PC-9 (cell line): ENCODE measurements around the gene PTPRO. TPM values are rescaled to one million over a fixed set of nuclear protein-coding genes. Genes with fewer than 3 reads are reported as not detected.

ENCODE experiments used
- BruUV-seq: library from RNA; stranded (reverse); fragments of 400-500 nt; replicated peaks from 2 replicates; lab custom pipeline; 2021; lab: Mats Ljungman, UMichigan
- CTCF ChIA-PET: fragments of 300-600 bp; sonication (Branson Sonifier 250); formaldehyde crosslinking; loops from one replicate; lab custom pipeline; 2022; ENCODE audit warnings: antibody characterized with exemption; lab: Charles Lee
- POLR2A ChIA-PET: fragments of 300-600 bp; sonication (Branson Sonifier 250); formaldehyde crosslinking; loops from one replicate; lab custom pipeline; 2022; ENCODE audit warnings: antibody characterized with exemption; ENCODE audit not compliant: unreplicated experiment; lab: Charles Lee
- DNase-seq, 2 experiments: peaks; one replicate each; pipeline versions ENCODE4 v3.0.0 to v3.0.0-alpha.2; 2015 to 2022; ENCODE audit warnings: mixed read lengths in 1 of 2
- H2AFZ ChIP-seq: fragments of 200-600 bp; sonication (generic); 2 replicates; pipeline ENCODE4 v1.8.1; 2017; ENCODE audit warnings: antibody characterized with exemption
- H3F3A ChIP-seq: fragments of 200-600 bp; sonication (generic); 2 replicates; pipeline ENCODE4 v1.8.1; 2017; ENCODE audit warnings: antibody characterized with exemption, mild to moderate bottlenecking, low read depth; ENCODE audit not compliant: insufficient read depth
- H3K27ac ChIP-seq: fragments of 200-600 bp; sonication (generic); 2 replicates; pipeline ENCODE4 v1.6.1; 2016; ENCODE audit warnings: mixed run types
- H3K27me3 ChIP-seq: fragments of 200-600 bp; sonication (generic); 2 replicates; pipeline ENCODE4 v1.6.1; 2016; ENCODE audit warnings: low read depth, mixed run types; ENCODE audit not compliant: insufficient read depth
- H3K36me3 ChIP-seq: fragments of 200-600 bp; sonication (generic); 2 replicates; pipeline ENCODE4 v1.6.1; 2016; ENCODE audit warnings: low read depth, mixed run types
- H3K4me1 ChIP-seq: fragments of 200-600 bp; sonication (generic); replicated peaks from 2 replicates; pipeline ENCODE4 v1.6.1; 2016; ENCODE audit warnings: mixed run types; ENCODE audit not compliant: insufficient read depth
- H3K4me2 ChIP-seq: fragments of 200-600 bp; sonication (generic); 2 replicates; pipeline ENCODE4 v1.6.1; 2017; ENCODE audit warnings: mixed run types
- H3K4me3 ChIP-seq: fragments of 200-600 bp; sonication (generic); 2 replicates; pipeline ENCODE4 v1.6.1; 2016; ENCODE audit warnings: mixed run types
- H3K79me2 ChIP-seq: fragments of 200-600 bp; sonication (generic); 2 replicates; pipeline ENCODE4 v1.6.1; 2017; ENCODE audit warnings: low read depth, mixed run types
- H3K9me2 ChIP-seq: fragments of 200-600 bp; sonication (generic); 2 replicates; pipeline ENCODE4 v1.8.1; 2017; ENCODE audit warnings: mild to moderate bottlenecking; ENCODE audit not compliant: insufficient read depth
- H3K9me3 ChIP-seq: fragments of 200-600 bp; sonication (generic); 2 replicates; pipeline ENCODE4 v1.8.1; 2016; ENCODE audit warnings: low read depth; ENCODE audit not compliant: insufficient read depth
- H4K20me1 ChIP-seq: fragments of 200-600 bp; sonication (generic); 2 replicates; pipeline ENCODE4 v1.8.1; 2017; ENCODE audit not compliant: insufficient read depth
- CTCF ChIP-seq: fragments of 200-600 bp; sonication (generic); conservative IDR thresholded peaks from 2 replicates; pipeline ENCODE4 v1.6.1; 2017; ENCODE audit warnings: mixed run types, antibody characterized with exemption, mild to moderate bottlenecking, moderate library complexity
- EZH2 ChIP-seq: fragments of 200-600 bp; sonication (generic); IDR thresholded peaks from 2 replicates; pipeline ENCODE4 v1.8.0; 2017; ENCODE audit warnings: antibody characterized with exemption, low read depth
- intact Hi-C: fragments of 100-400 bp; cut with micrococcal nuclease; formaldehyde crosslinking; loops from one replicate; pipeline ENCODE4 v1.10.0; 2022; ENCODE audit not compliant: unreplicated experiment
- total RNA-seq: library from RNA; stranded (reverse); gene quantifications from 2 replicates; pipeline ENCODE4 v1.2.3, GENCODE V29; 2021

The PTPRO gene
- total RNA-seq, 1 experiment from 2014 or later: not detected

GRCh38 chr12:15534874-15535273 lies 212.6 kb downstream of the PTPRO start:
- Histone ChIP-seq H3K4me3 (no peak overlapping the region), H3K79me2 (no peaks in the 10 kb centered on the region), H3K9me3 (no peaks in the 10 kb centered on the region), H3K27ac (no peak overlapping the region), H3K27me3 (no peaks in the 10 kb centered on the region), H3K4me2 (no peak overlapping the region), H3F3A (no peaks in the 10 kb centered on the region), H3K36me3 (no peaks in the 10 kb centered on the region), H4K20me1 (no peaks in the 10 kb centered on the region), H2AFZ (peak overlapping the region; percentile 39; the same call in 1 of the 2 replicates), H3K9me2 (no peaks in the 10 kb centered on the region), H3K4me1 (no peaks in the 10 kb centered on the region)
- no peak for DNase-seq
- ChIA-PET POLR2A (no interaction called here), CTCF (interaction anchor here (0.5 to 1.4 kb wide), 3 partner anchors 50 to 1304 kb away, joined by 3 to 5 read pairs (median 5); no protein-coding TSS in a partner anchor)
- intact Hi-C loops: loop anchor here (10.0 kb wide), 1 partner anchor 440 kb away; no protein-coding TSS in a partner anchor
- no peak for TF ChIP-seq CTCF
- no peak for TF ChIP-seq EZH2
- BruUV-seq: no TSS peak

- intact Hi-C loops: loop anchor here (10.0 kb wide), 1 partner anchor 439 kb away; no protein-coding TSS in a partner anchor
- Histone ChIP-seq H3K27ac (no peak overlapping the region), H2AFZ (peak overlapping the region; percentile 39; the same call in 1 of the 2 replicates), H3K4me2 (no peak overlapping the region), H3K4me3 (no peak overlapping the region), H3K9me3 (no peaks in the 10 kb centered on the region), H3K9me2 (no peaks in the 10 kb centered on the region), H3K79me2 (no peaks in the 10 kb centered on the region), H3K27me3 (no peaks in the 10 kb centered on the region), H3K36me3 (no peaks in the 10 kb centered on the region), H3K4me1 (no peaks in the 10 kb centered on the region), H3F3A (no peaks in the 10 kb centered on the region), H4K20me1 (no peaks in the 10 kb centered on the region)
- TF ChIP-seq EZH2: no peak
- TF ChIP-seq CTCF: no peak
- ChIA-PET CTCF (interaction anchor here (0.6 to 1.4 kb wide), 2 partner anchors 12 to 49 kb away, joined by 5 to 9 read pairs; no protein-coding TSS in a partner anchor), POLR2A (no interaction called here)
- no peak for DNase-seq
- no TSS peak for BruUV-seq
Measured at GRCh38 chr12:15535352-15535781, 213.1 kb downstream of the PTPRO start.

- no TSS peak for BruUV-seq
- intact Hi-C loops: loop anchor here (10.0 kb wide), 1 partner anchor 438 kb away; no protein-coding TSS in a partner anchor
- H3F3A ChIP-seq: no peaks in the 10 kb centered on the region
- DNase-seq: no peak
- no peaks in the 10 kb centered on the region for H3K27me3 ChIP-seq
- CTCF ChIA-PET: no interaction called here
- no peak overlapping the region for H2AFZ ChIP-seq
- no peak overlapping the region for H3K4me2 ChIP-seq
- no peaks in the 10 kb centered on the region for H4K20me1 ChIP-seq
- no peak overlapping the region for H3K4me3 ChIP-seq
- no peak overlapping the region for H3K27ac ChIP-seq
- no peaks in the 10 kb centered on the region for H3K9me2 ChIP-seq
- no peaks in the 10 kb centered on the region for H3K9me3 ChIP-seq
- POLR2A ChIA-PET: no interaction called here
- TF ChIP-seq EZH2: no peak
- TF ChIP-seq CTCF: no peak
- no peaks in the 10 kb centered on the region for H3K79me2 ChIP-seq
- no peaks in the 10 kb centered on the region for H3K36me3 ChIP-seq
- no peaks in the 10 kb centered on the region for H3K4me1 ChIP-seq
Measured at GRCh38 chr12:15536446-15536845, 214.1 kb downstream of the PTPRO start.
